Type B pancreatic cell (in vitro differentiated cells): ENCODE measurements around the gene AGBL5. TPM values are rescaled to one million over a fixed set of nuclear protein-coding genes. Genes with fewer than 3 reads are reported as not detected.
A peak's percentile ranks its signal among the peaks of the same experiment; 100 is the strongest.

Experiments used
- DNase-seq: peaks from one replicate; pipeline ENCODE4 v3.0.0; 2021; ENCODE audit warnings: mixed read lengths; ENCODE audit not compliant: unreplicated experiment; ENCODE audit errors: extremely low spot score
- H3K27ac Mint-ChIP-seq: 2 replicates; pipeline ENCODE4 v1.8.0; 2021; ENCODE audit warnings: mild to moderate bottlenecking, mixed read lengths
- H3K27me3 Mint-ChIP-seq: 2 replicates; pipeline ENCODE4 v1.8.0; 2021; ENCODE audit warnings: mixed read lengths
- H3K36me3 Mint-ChIP-seq: 2 replicates; pipeline ENCODE4 v1.8.0; 2021; ENCODE audit warnings: mixed read lengths
- H3K4me1 Mint-ChIP-seq: one replicate; pipeline ENCODE4 v1.8.0; 2021; ENCODE audit warnings: mixed read lengths; ENCODE audit not compliant: unreplicated experiment
- H3K4me3 Mint-ChIP-seq: 2 replicates; pipeline ENCODE4 v1.8.0; 2021; ENCODE audit warnings: mild to moderate bottlenecking, mixed read lengths
- H3K9me3 Mint-ChIP-seq: 2 replicates; pipeline ENCODE4 v1.8.0; 2021; ENCODE audit warnings: mixed read lengths
- total RNA-seq: library from RNA; stranded (reverse); gene quantifications from 2 replicates; pipeline ENCODE4 v1.2.1, GENCODE V29; 2021; ENCODE audit warnings: low replicate concordance
- TF ChIP-seq, protein P1 (sequence below): fragments of 200-600 bp; sonication (generic); conservative IDR thresholded peaks from 2 replicates; pipeline ENCODE4 v1.5.0; 2021; ENCODE audit warnings: antibody characterized with exemption, mild to moderate bottlenecking

The AGBL5 gene
- total RNA-seq, 1 donor from 2014 or later = 57.3 TPM

DNA sequence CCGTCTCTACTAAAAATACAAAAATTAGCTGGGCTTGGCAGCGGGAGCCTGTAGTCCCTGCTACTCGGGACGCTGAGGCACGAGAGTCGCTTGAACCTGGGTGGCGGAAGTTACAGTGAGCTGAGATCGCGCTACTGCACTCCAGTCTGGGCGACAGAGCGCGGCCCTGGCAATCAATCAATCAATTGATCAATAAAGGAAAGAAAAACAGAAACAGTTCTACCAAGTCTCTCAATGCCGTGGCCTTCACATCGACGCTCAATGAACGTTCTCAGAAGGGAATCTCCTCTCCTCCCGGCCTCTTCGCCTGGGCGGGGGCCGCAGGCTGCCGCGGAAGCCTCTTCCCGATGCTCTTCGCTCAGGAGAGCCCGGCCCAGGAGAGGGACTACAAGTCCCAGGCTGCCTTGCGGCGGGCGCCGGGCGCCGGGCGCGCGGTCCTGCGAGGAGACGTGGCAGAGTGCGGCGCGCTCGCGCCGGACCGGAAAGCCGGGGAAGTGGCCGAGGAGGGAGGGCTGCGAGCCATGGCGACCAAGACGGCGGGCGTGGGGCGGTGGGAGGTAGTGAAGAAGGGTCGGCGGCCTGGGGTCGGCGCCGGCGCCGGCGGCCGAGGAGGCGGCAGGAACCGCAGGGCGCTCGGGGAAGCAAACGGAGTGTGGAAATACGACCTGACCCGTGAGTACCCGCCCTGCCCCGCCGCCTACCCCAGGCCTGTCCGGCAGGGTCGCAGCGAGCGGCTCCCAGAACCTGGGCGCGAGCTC, 18.8 kb upstream of the AGBL5 start, which contains the start of gene TMEM214:
Gene TMEM214, plus strand, starts transcription at position 471 of the 758 bp plus-strand sequence. Its CDS starts 51 bp downstream, at position 522.
- peaks cover 19% of the 10 kb centered on the region for H3K36me3 Mint-ChIP-seq
- DNase-seq = peak; percentile 91
- peak within 1 kb of the TSS; percentile 80 for H3K27ac Mint-ChIP-seq
- H3K4me3 Mint-ChIP-seq = peak within 1 kb of the TSS; percentile 96
- H3K4me1 Mint-ChIP-seq = peaks cover 23% of the 10 kb centered on the region
- TF ChIP-seq, protein P1, sequence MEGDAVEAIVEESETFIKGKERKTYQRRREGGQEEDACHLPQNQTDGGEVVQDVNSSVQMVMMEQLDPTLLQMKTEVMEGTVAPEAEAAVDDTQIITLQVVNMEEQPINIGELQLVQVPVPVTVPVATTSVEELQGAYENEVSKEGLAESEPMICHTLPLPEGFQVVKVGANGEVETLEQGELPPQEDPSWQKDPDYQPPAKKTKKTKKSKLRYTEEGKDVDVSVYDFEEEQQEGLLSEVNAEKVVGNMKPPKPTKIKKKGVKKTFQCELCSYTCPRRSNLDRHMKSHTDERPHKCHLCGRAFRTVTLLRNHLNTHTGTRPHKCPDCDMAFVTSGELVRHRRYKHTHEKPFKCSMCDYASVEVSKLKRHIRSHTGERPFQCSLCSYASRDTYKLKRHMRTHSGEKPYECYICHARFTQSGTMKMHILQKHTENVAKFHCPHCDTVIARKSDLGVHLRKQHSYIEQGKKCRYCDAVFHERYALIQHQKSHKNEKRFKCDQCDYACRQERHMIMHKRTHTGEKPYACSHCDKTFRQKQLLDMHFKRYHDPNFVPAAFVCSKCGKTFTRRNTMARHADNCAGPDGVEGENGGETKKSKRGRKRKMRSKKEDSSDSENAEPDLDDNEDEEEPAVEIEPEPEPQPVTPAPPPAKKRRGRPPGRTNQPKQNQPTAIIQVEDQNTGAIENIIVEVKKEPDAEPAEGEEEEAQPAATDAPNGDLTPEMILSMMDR = peak; percentile 53
- H3K27me3 Mint-ChIP-seq = no peaks in the 10 kb centered on the region
- H3K9me3 Mint-ChIP-seq = no peaks in the 10 kb centered on the region

DNA sequence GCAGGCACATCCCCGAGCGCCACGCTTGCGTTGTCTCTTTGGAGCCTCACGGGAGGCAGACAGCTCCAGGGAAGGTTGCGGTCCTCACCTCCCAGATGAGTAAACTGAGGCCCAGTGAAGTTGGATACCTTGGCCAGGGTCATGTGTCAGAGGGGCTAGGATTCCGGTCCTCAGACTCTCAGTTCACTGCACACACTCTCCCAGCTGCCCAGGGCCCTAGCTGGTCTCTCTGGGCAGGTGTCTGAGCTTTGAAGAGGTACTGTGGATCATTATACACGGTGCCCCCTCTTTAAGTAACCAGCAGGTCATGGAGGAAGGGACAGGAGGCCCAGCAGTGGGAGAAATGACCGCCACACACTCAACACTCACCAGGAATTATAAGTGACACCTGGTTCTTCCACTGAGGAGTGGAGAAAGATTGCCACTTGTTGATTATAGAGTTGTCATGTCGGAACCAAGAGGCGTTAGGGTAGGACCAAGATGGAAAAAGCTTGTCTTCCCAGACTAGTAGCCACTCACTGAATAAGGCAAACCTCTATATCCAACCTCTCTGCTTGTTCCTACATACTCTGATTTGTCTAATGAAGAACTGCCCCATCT, 18.1 kb upstream of the AGBL5 start:
- Mint-ChIP-seq H3K27ac (peak overlapping the region; percentile 71), H3K9me3 (no peaks in the 10 kb centered on the region), H3K36me3 (peaks cover 19% of the 10 kb centered on the region), H3K4me1 (peaks cover 23% of the 10 kb centered on the region), H3K27me3 (no peaks in the 10 kb centered on the region), H3K4me3 (peak overlapping the region; percentile 96)
- DNase-seq = no peak
- TF ChIP-seq, protein P1 = peak; percentile 5

DNA sequence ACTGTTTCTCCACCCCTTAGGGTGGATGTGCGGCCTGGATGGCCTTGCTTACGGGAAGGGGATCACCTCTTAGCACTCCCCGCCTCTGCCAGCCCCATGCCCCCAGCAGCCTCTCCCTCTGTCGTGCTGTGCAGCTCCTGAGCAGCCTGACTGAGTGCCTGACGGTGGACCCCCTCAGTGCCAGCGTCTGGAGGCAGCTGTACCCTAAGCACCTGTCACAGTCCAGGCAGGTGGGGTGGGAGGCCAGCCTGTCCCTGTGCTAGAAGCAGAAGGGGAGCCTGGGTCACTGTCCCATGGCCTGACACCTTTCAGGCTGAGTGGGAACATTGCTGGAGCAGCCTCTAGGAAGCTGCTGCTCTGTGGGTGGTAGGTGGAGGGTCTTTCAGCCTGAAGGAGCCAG, 13.5 kb upstream of the AGBL5 start:
- H3K4me1 Mint-ChIP-seq = peaks cover 17% of the 10 kb centered on the region
- H3K36me3 Mint-ChIP-seq = peaks cover 29% of the 10 kb centered on the region
- no peaks in the 10 kb centered on the region for H3K9me3 Mint-ChIP-seq
- no peaks in the 10 kb centered on the region for H3K27me3 Mint-ChIP-seq
- no peak for DNase-seq
- no peak overlapping the region for H3K4me3 Mint-ChIP-seq
- H3K27ac Mint-ChIP-seq = no peak overlapping the region
- TF ChIP-seq, protein P1 = no peak

DNA sequence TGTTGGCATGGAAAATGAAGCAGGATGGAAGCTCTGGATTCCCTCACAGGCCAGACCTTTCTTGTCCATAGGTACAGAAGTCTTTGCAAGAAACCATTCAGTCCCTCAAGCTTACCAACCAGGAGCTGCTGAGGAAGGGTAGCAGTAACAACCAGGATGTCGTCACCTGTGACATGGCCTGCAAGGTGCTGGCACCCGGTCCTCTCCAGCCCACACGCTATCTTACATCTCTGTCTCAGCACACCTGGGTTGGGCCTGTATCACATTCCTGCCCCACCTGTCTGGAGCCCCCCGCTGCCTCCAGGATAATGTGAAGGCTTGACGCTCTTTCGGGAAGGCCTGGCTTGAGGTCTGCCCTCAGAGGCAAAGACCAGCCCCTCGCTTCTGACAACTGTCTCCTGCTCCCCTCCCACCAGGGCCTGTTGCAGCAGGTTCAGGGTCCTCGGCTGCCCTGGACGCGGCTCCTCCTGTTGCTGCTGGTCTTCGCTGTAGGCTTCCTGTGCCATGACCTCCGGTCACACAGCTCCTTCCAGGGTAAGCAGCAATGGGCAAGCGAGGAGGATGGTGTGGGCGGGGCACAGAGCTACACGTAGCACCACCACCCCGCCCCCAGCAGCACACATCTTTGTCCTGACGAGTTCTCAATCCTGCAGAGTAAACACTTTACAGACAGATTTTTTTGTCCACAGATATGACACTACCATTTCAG, 12.7 kb upstream of the AGBL5 start:
- H3K36me3 Mint-ChIP-seq = peaks cover 24% of the 10 kb centered on the region
- H3K4me3 Mint-ChIP-seq = no peak overlapping the region
- no peaks in the 10 kb centered on the region for H3K27me3 Mint-ChIP-seq
- H3K27ac Mint-ChIP-seq = no peak overlapping the region
- no peaks in the 10 kb centered on the region for H3K9me3 Mint-ChIP-seq
- TF ChIP-seq, protein P1 = no peak
- no peak for DNase-seq
- H3K4me1 Mint-ChIP-seq = peaks cover 11% of the 10 kb centered on the region

DNA sequence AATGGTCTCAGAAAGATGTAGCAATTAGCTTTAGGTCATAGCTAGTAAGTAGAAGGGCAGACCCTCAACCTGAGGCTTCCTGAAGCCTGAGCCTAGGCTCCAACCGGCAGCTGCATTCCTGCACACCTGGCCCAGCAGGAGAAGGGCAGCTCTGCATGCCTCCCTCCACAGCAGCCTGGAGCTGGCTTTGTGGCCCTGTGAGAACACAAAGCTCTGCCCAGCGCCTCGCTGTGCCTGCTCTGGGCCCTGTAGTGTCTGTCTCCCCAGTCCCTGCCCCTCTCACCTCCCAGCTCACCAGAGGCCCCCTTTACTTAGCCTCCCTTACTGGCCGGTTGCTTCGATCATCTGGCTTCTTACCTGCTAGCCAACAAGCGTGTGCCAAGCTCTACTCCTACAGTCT, 12.0 kb upstream of the AGBL5 start:
- Mint-ChIP-seq H3K27ac (no peak overlapping the region), H3K4me1 (peaks cover 6% of the 10 kb centered on the region), H3K36me3 (peaks cover 20% of the 10 kb centered on the region), H3K4me3 (no peak overlapping the region), H3K27me3 (no peaks in the 10 kb centered on the region), H3K9me3 (no peaks in the 10 kb centered on the region)
- no peak for DNase-seq
- TF ChIP-seq, protein P1 = no peak
